ENCODE results near the gene TUBA8.
"Not testable (repeated sequence)": the region's sequence is repeated elsewhere in the genome, so short reads cannot be mapped to it uniquely, and the experiment has no call there.

The TUBA8 gene

GRCh38 chr22:18110194-18110953 lies at the start of gene TUBA8:
TSS of gene TUBA8 (plus strand) at chr22:18110809. CDS start at chr22:18110866, 57 bp downstream.
- no peak for DNase-seq (ENCODE audit: insufficient read length, low spot score)
- no peak for FAIRE-seq

GRCh38 chr22:18062421-18062820 lies 48.2 kb upstream of the TUBA8 start:
- FAIRE-seq (no peak), DNase-seq (ENCODE audit: insufficient read length, low spot score) (no peak)

GRCh38 chr22:18063306-18063705 lies 47.3 kb upstream of the TUBA8 start:
- FAIRE-seq = peak; percentile 74
- peak; percentile 53 for DNase-seq (ENCODE audit: insufficient read length, low spot score)

GRCh38 chr22:18063715-18064114 lies 46.9 kb upstream of the TUBA8 start:
- DNase-seq (ENCODE audit: insufficient read length, low spot score); FAIRE-seq: not testable (repeated sequence)

- no peak for FAIRE-seq
- DNase-seq (ENCODE audit: insufficient read length, low spot score) = no peak
These were observed 46.0 kb upstream of the TUBA8 start for GRCh38 chr22:18064636-18065035.

- FAIRE-seq = peak; percentile 44
- peak; percentile 43 for DNase-seq (ENCODE audit: insufficient read length, low spot score)
These were observed 45.4 kb upstream of the TUBA8 start for GRCh38 chr22:18065256-18065655.

- FAIRE-seq (no peak), DNase-seq (ENCODE audit: insufficient read length, low spot score) (no peak)
These were observed 44.3 kb upstream of the TUBA8 start for GRCh38 chr22:18066181-18066859.

- DNase-seq (ENCODE audit: insufficient read length, low spot score) (no peak), FAIRE-seq (no peak)
These were observed 43.5 kb upstream of the TUBA8 start for GRCh38 chr22:18067121-18067520.

GRCh38 chr22:18067548-18068341 lies 42.9 kb upstream of the TUBA8 start:
- FAIRE-seq (no peak), DNase-seq (ENCODE audit: insufficient read length, low spot score) (no peak)

- FAIRE-seq (no peak), DNase-seq (ENCODE audit: insufficient read length, low spot score) (no peak)
These were observed 42.1 kb upstream of the TUBA8 start for GRCh38 chr22:18068381-18068988.

GRCh38 chr22:18069041-18069440 lies 41.6 kb upstream of the TUBA8 start:
- no peak for FAIRE-seq
- DNase-seq (ENCODE audit: insufficient read length, low spot score) = no peak

- DNase-seq (ENCODE audit: insufficient read length, low spot score) = no peak
- no peak for FAIRE-seq
These were observed 40.6 kb upstream of the TUBA8 start for GRCh38 chr22:18070041-18070440.

- FAIRE-seq = no peak
- no peak for DNase-seq (ENCODE audit: insufficient read length, low spot score)
These were observed 39.9 kb upstream of the TUBA8 start for GRCh38 chr22:18070556-18071306.

GRCh38 chr22:18071307-18071967 lies 39.2 kb upstream of the TUBA8 start:
- not testable (repeated sequence) for DNase-seq (ENCODE audit: insufficient read length, low spot score); FAIRE-seq

GRCh38 chr22:18071968-18072310 lies 38.7 kb upstream of the TUBA8 start:
- no peak for FAIRE-seq

GRCh38 chr22:18073467-18073866 lies 37.1 kb upstream of the TUBA8 start:
- DNase-seq (ENCODE audit: insufficient read length, low spot score) (no peak), FAIRE-seq (no peak)

More at GRCh38 chr22:18071968-18072310, 38.7 kb upstream of the TUBA8 start:
- no peak for DNase-seq (ENCODE audit: insufficient read length, low spot score)

GRCh38 chr22:18073927-18074326 lies 36.7 kb upstream of the TUBA8 start:
- DNase-seq (ENCODE audit: insufficient read length, low spot score); FAIRE-seq: not testable (repeated sequence)

- DNase-seq (ENCODE audit: insufficient read length, low spot score) = no peak
- FAIRE-seq = no peak
These were observed 35.4 kb upstream of the TUBA8 start for GRCh38 chr22:18075101-18075719.

All from HTR-8/SVneo (cell line).